T-helper 22 cell (primary cell): ENCODE data around the gene PKP3.
"Not testable (repeated sequence)": the region's sequence is repeated elsewhere in the genome, so short reads cannot be mapped to it uniquely, and the experiment has no call there.

Experiments
- DNase-seq: peaks from one replicate; pipeline ENCODE4 v3.0.0-alpha.2; 2020; ENCODE audit warnings: low read depth

PKP3 gene, protein sequence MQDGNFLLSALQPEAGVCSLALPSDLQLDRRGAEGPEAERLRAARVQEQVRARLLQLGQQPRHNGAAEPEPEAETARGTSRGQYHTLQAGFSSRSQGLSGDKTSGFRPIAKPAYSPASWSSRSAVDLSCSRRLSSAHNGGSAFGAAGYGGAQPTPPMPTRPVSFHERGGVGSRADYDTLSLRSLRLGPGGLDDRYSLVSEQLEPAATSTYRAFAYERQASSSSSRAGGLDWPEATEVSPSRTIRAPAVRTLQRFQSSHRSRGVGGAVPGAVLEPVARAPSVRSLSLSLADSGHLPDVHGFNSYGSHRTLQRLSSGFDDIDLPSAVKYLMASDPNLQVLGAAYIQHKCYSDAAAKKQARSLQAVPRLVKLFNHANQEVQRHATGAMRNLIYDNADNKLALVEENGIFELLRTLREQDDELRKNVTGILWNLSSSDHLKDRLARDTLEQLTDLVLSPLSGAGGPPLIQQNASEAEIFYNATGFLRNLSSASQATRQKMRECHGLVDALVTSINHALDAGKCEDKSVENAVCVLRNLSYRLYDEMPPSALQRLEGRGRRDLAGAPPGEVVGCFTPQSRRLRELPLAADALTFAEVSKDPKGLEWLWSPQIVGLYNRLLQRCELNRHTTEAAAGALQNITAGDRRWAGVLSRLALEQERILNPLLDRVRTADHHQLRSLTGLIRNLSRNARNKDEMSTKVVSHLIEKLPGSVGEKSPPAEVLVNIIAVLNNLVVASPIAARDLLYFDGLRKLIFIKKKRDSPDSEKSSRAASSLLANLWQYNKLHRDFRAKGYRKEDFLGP

GRCh38 chr11:394034-394857, at the start of gene PKP3:
TSS of gene PKP3 (plus strand) at chr11:394209. CDS start at chr11:394293, 84 bp downstream.
- DNase-seq, result no peak

- no peak for DNase-seq
These were observed 49.0 kb upstream of the PKP3 start for GRCh38 chr11:344836-345578.

DNA sequence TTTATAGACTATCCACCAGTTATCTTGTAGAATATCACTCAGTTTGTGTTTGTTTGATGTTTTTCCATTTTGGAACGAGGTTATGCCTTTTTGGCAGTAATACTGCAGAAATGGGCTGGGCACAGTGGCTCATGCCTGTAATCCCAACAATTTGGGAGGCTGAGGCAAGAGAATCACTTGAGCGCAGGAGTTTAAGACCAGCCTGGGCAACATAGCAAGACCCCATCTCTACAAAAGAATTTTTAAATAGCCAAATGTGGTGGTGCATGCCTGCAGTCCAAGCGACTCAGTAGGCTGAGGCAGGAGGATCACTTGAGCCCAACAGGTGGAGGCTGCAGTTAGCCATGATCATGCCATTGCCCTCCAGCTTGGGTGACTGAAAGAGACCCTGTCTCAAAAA, 47.5 kb upstream of the PKP3 start:
- no peak for DNase-seq

DNA sequence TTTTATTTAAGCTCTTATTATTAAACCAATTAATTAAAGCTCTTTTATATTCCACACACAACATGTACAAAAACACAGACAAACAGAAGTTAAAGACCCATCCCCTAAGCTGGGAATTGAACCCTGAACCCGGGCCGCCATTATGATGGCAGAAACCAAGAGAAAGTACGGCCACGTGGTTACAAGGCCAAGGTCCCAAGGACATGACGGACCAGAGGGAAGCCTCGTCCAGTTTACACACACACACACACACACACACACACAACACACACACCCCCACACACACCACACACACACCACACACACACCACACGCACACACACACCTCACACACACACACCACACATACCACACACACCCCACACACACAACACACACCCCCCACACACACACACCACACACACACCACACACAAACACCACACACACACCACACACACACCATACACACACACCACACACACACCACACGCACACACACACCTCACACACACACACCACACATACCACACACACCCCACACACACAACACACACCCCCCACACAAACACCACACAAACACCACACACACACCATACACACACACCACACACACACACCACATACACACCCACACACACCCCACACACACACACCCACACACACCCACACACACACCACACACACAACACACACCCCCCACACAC, 44.6 kb upstream of the PKP3 start:
- not testable (repeated sequence) for DNase-seq

DNA sequence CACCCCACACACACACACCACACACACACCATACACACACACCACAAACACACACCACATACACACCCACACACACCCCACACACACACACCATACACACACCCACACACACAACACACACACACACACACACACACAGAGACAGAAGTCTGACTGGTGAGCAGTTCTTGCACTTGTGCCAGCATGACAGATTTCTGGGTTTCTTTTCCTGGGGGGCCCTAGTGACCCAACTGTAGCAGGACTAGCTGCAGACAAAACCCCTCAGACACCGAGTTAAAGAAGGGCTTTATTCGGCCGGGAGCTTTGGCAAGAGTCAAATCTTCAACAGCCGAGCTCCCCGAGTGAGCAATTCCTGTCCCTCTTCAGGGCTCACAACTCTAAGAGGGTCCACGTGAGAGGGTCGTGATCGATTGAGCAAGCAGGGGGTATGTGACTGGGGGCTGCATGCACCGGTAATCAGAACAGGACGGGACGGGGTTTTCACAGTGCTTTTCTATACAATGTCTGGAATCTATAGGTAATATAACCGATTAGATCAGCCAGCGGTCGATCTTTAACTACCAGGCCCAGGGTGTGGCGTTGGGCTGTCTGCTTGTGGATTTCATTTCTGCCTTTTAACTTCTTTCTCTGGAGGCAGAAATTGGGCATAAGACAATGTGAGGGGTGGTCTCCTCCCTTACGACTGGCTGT, 43.8 kb upstream of the PKP3 start:
- DNase-seq, result not testable (repeated sequence)

DNA sequence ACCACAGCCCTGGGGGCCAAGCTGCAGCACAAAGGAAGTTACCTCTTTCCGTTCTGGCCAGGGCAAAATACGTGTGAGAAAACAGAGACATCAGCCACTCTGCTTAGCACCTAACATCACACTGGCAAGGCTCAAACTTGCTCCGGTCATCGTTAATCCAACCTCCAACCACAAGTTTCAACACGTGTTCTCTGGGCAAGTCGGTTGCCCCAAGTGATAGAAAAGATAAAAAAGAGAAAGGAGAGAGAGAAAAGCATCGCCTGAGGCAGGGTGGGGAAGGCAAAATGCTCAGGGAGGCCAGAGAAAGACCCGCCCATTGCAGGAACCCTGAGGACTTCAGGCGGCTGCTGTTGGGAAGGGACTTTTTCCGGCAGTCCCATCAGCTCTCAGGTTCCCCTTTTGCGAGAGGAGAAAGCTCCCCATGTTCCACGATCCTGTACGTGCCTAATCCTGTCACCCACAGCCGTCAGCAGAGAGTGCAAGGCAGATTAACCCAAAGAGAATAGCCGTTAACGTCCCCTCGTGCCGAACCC, 43.2 kb upstream of the PKP3 start:
- no peak for DNase-seq

GRCh38 chr11:351411-351810, 42.6 kb upstream of the PKP3 start:
- DNase-seq, result no peak

DNA sequence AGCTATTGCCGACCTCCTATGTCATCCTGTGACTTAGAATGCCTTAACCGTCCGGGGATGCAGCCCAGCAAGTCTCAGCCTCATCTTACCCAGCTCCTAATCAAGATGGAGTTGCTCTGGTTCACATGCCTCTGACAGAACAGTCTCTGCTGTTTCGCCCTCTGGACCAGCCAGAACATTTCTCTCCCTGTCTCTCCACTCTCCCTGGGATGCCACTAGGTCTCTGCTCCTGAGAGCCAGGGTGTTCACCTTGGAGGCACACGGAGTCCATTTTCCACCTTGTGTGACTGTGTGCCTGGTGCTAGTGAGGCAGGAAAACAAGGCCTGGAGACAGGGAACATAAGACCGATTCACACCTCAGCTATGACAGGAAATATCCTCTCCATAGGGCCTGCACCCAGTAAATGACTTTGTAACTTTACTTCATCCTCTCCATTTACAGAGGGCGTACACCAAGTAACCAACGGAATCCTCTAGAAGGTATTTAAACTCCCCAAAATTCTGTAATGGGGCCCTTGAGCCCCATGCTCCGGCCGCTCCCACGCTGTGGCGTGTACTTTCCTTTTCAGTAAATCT, 41.5 kb upstream of the PKP3 start:
- DNase-seq, result no peak

GRCh38 chr11:353179-353873, 40.7 kb upstream of the PKP3 start:
- DNase-seq, result no peak

DNA sequence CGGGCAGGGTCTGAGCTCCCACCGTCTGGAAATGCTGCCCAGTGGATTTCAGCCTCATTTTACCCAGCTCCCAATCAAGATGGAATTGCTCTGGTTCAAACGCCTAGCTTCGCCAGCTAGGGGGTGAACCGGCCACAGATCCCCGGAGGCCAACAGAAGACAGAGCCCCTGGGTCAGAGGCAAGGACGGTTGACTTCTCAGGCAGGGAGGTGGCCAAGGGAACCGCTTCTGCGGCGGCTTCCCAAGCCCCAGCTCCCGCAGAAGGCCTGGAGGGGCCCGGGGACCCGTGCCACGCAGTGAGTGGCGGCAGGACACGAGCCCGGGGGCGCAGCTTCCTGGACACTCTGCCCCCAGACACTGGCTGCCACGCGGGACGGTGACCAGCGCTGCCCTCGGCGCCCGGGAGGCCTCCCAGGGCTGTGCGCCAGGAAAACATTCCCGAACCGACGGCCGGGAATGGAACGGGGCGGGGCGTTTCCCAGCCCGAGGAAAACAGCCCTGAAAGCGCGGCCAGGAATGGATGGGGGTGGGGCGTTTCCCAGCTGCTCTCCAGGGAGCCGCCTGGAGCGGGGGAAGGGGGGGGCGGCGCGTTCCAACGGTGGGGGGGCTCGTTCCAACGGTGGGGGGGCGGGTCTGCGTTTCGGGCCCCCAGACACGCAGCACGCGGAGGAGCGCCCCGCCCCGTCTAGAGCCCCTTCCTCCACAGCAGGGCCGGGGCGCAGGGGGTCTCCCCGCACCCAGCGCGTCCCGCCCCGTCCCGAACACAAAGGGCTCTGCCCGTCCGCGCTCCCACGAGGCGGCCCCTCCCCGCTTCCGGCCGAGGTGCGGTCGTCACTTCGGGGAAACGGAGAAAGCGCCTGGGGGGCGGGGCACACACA, 38.2 kb upstream of the PKP3 start:
- DNase-seq, result peak; percentile 78

- DNase-seq, result no peak
These were observed 37.4 kb upstream of the PKP3 start for GRCh38 chr11:356610-357009.

- DNase-seq, result no peak
These were observed 36.4 kb upstream of the PKP3 start for GRCh38 chr11:357582-357981.

- no peak for DNase-seq
These were observed 35.7 kb upstream of the PKP3 start for GRCh38 chr11:358129-358800.

DNA sequence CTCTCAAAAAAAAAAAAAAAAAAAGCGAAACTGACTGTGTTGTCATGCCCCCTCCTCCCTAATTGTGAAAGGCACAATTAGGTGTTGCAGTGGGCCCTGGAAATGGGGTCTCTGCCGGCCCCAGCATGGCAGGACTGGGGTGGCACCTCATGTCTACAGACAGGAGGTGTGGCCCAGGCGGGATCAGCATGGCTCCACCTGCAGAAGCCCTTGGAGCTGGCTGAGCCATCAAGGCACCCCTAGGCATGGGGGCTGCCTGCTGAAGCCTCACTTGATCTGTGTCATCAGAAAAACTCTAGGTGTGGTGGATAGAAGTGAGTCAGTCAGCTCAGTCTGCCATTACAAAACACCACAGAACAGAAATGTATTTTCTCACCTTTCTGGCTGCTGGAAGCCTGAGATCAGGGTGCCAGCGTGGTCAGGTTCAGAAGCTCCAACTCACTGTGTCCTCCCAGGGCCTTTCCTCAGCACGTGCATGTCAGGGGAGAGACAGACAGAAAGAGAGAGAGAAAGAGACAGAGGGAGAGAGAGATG, 34.8 kb upstream of the PKP3 start:
- no peak for DNase-seq

DNA sequence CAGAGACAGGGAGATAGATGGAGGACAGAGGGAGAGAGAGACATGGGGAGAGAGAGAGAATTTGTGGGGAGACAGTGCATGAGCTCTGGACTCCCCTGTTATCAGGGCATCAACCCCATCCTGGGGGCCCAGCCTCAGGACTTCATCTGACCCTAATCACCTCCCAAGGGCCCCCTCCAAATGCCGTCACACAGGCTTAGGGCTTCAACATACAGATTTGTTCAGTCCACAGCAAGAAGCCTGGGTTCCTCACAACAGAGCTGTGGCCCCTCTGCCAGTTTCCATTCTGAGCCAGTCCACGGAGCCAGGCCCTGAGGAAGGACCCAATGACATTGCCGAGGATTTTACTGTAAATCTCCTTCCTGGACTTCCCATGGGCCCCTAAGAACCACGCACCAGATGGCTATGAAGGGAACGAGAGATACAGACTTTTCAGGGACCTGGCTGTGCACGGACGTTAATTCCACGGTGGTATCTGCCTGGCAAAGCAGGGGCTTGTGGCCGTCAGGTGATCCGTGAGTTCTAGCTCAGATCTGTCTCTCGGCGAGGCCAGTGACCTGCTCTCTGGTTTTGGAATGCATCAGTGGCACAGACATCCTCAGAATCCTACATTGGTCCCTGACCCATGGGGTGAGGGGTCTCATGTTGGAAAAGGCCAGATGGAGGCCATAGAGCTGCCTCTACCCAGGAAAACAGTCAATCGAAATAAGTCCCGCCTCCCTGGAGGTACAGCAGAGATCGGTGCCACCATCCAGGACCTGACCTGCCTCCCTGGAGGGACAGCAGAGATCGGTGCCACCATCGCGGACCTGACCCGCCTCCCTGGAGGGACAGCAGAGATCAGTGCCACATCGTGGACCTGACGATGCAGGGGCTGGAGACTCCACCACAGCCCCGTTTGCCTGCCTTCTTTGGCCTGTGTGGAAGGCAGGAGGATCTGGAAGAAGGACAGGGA, 33.4 kb upstream of the PKP3 start:
- DNase-seq, result no peak
